Endodermal cell (in vitro differentiated cells): ENCODE results near the gene GALK2. TPM values are rescaled to one million over a fixed set of nuclear protein-coding genes. Genes with fewer than 3 reads are reported as not detected.
A peak's percentile ranks its signal among the peaks of the same experiment; 100 is the strongest.

Experiments used
- DNase-seq: peaks from one replicate; pipeline ENCODE4 v3.0.0-alpha.2; 2017
- H3K27ac ChIP-seq: 2 replicates; pipeline ENCODE4 v1.5.1; 2013; ENCODE audit warnings: mild to moderate bottlenecking, low read depth, low read length, moderate library complexity
- H3K27me3 ChIP-seq: 2 replicates; pipeline ENCODE4 v1.6.1; 2013; ENCODE audit warnings: mild to moderate bottlenecking, low read length, moderate library complexity; ENCODE audit not compliant: insufficient read depth, control insufficient read depth, poor library complexity, severe bottlenecking
- H3K36me3 ChIP-seq: 2 replicates; pipeline ENCODE4 v1.7.0; 2013; ENCODE audit warnings: mild to moderate bottlenecking, low read length, moderate library complexity; ENCODE audit not compliant: control insufficient read depth, insufficient read depth
- H3K4me1 ChIP-seq: one replicate; pipeline ENCODE4 v1.7.0; 2013; ENCODE audit warnings: low read length; ENCODE audit not compliant: control insufficient read depth, insufficient read depth
- H3K4me3 ChIP-seq: 2 replicates; pipeline ENCODE4 v1.5.1; 2013; ENCODE audit warnings: mild to moderate bottlenecking, low read length, moderate library complexity
- H3K9ac ChIP-seq: 2 replicates; pipeline ENCODE4 v1.6.1; 2013; ENCODE audit warnings: mild to moderate bottlenecking, low read length, moderate library complexity; ENCODE audit not compliant: poor library complexity, severe bottlenecking; ENCODE audit errors: extremely low read depth
- H3K9me3 ChIP-seq: 2 replicates; pipeline ENCODE4 v1.6.1; 2013; ENCODE audit warnings: mild to moderate bottlenecking, low read length, moderate library complexity; ENCODE audit not compliant: control insufficient read depth
- H3K27ac Mint-ChIP-seq: 2 replicates; pipeline ENCODE4 v1.8.0; 2020; ENCODE audit warnings: mixed read lengths
- H3K27me3 Mint-ChIP-seq: 2 replicates; pipeline ENCODE4 v1.8.0; 2021; ENCODE audit warnings: mild to moderate bottlenecking, mixed read lengths; ENCODE audit not compliant: insufficient read depth
- H3K36me3 Mint-ChIP-seq: 2 replicates; pipeline ENCODE4 v1.8.0; 2020; ENCODE audit warnings: low read depth, mixed read lengths
- H3K4me1 Mint-ChIP-seq: 2 replicates; pipeline ENCODE4 v1.8.0; 2020; ENCODE audit warnings: mixed read lengths
- H3K4me3 Mint-ChIP-seq: 2 replicates; pipeline ENCODE4 v1.8.0; 2020; ENCODE audit warnings: mild to moderate bottlenecking, moderate library complexity, mixed read lengths
- H3K9me3 Mint-ChIP-seq: 2 replicates; pipeline ENCODE4 v1.8.0; 2020; ENCODE audit warnings: mild to moderate bottlenecking, mixed read lengths
- WGBS, 2 experiments: methylation state at CpG; one replicate each; pipeline versions ENCODE4 v1.1.5 to v1.1.7; 2013; ENCODE audit warnings: missing lambda C conversion rate in 2 of 2, mixed read lengths in 1 of 2; ENCODE audit not compliant: insufficient coverage in 1 of 2, insufficient read length in 1 of 2; 5-methylcytosine and 5-hydroxymethylcytosine counted together
- total RNA-seq, 2 donors: library from RNA; stranded (reverse); fragmentation: NEBNext Ultra II Directional in 1 of 2; extraction: Animal tissue kit (Norgen Biotek cat#: 25700) in 1 of 2; gene quantifications; 2 replicates in 1 of 2; 3 replicates in 1 of 2; pipeline ENCODE4 v1.2.1, GENCODE V29; 2021
- TF ChIP-seq, protein P1 (sequence below): fragments of 200-600 bp; sonication (generic); conservative IDR thresholded peaks from 2 replicates; pipeline ENCODE4 v1.5.0; 2021; ENCODE audit warnings: antibody characterized with exemption, mild to moderate bottlenecking

Gene GALK2
- total RNA-seq, 2 donors from 2014 or later: 13.4 to 19.1 TPM

DNA sequence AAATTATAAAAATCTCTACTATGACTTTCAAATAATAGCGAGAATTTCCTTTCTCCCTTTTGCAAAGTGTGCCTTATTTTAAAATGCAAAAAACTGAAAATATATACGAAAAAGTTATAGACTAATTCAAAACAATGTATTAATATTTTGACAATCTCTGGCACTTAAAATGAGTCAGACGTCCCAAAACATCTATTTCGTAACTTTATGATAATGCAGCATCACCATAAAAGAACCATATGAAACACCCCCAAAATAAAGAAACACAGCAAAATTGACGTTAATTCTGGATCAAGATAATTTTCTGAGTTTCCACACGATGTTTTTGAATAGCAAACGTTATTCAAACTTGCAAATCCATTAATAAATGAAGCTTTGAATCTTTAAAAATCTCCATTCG lies 15.7 kb upstream of the GALK2 start:
- Mint-ChIP-seq H3K4me3 (peak overlapping the region; percentile 99), H3K27me3 (no peaks in the 10 kb centered on the region), H3K4me1 (peaks cover 14% of the 10 kb centered on the region), H3K9me3 (no peaks in the 10 kb centered on the region), H3K27ac (peak overlapping the region; percentile 98), H3K36me3 (no peaks in the 10 kb centered on the region)
- no peaks in the 10 kb centered on the region for H3K27me3 ChIP-seq
- no peaks in the 10 kb centered on the region for H3K36me3 ChIP-seq
- peak overlapping the region; percentile 85 for H3K9ac ChIP-seq
- 31 to 35% methylated on average over 5 to 8 of the region's 8 CpGs for WGBS, 2 experiments
- H3K9me3 ChIP-seq: no peaks in the 10 kb centered on the region
- TF ChIP-seq, protein P1, sequence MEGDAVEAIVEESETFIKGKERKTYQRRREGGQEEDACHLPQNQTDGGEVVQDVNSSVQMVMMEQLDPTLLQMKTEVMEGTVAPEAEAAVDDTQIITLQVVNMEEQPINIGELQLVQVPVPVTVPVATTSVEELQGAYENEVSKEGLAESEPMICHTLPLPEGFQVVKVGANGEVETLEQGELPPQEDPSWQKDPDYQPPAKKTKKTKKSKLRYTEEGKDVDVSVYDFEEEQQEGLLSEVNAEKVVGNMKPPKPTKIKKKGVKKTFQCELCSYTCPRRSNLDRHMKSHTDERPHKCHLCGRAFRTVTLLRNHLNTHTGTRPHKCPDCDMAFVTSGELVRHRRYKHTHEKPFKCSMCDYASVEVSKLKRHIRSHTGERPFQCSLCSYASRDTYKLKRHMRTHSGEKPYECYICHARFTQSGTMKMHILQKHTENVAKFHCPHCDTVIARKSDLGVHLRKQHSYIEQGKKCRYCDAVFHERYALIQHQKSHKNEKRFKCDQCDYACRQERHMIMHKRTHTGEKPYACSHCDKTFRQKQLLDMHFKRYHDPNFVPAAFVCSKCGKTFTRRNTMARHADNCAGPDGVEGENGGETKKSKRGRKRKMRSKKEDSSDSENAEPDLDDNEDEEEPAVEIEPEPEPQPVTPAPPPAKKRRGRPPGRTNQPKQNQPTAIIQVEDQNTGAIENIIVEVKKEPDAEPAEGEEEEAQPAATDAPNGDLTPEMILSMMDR: no peak
- no peak overlapping the region for H3K27ac ChIP-seq
- H3K4me3 ChIP-seq: peak overlapping the region; percentile 99
- DNase-seq: no peak
- no peaks in the 10 kb centered on the region for H3K4me1 ChIP-seq

DNA sequence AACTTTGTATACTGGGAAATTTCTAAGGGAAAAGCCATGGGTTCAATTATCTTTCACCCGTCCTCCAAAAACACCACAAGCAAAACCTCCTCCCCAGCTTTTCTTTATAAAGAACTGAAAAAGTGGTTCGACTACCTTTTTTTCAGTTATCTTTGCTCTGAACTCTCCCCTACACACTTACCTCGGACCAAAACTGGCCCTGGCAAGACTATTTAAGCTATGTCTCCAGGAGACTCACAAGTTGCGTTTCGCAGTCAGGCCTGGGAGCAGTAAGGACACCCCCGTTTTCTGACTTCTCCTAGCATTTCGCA lies 15.3 kb upstream of the GALK2 start:
- Histone ChIP-seq H3K9me3 (no peaks in the 10 kb centered on the region), H3K27ac (peak overlapping the region; percentile 34), H3K4me1 (no peaks in the 10 kb centered on the region), H3K9ac (peak overlapping the region; percentile 85), H3K4me3 (peak overlapping the region; percentile 99), H3K27me3 (no peaks in the 10 kb centered on the region), H3K36me3 (no peaks in the 10 kb centered on the region)
- WGBS, 2 experiments: 0% methylated on average over 4 to 7 of the region's 7 CpGs
- Mint-ChIP-seq H3K9me3 (no peaks in the 10 kb centered on the region), H3K36me3 (no peaks in the 10 kb centered on the region), H3K27me3 (no peaks in the 10 kb centered on the region), H3K4me3 (peak overlapping the region; percentile 99), H3K27ac (peak overlapping the region; percentile 98), H3K4me1 (peaks cover 14% of the 10 kb centered on the region)
- DNase-seq: no peak
- TF ChIP-seq, protein P1: no peak

DNA sequence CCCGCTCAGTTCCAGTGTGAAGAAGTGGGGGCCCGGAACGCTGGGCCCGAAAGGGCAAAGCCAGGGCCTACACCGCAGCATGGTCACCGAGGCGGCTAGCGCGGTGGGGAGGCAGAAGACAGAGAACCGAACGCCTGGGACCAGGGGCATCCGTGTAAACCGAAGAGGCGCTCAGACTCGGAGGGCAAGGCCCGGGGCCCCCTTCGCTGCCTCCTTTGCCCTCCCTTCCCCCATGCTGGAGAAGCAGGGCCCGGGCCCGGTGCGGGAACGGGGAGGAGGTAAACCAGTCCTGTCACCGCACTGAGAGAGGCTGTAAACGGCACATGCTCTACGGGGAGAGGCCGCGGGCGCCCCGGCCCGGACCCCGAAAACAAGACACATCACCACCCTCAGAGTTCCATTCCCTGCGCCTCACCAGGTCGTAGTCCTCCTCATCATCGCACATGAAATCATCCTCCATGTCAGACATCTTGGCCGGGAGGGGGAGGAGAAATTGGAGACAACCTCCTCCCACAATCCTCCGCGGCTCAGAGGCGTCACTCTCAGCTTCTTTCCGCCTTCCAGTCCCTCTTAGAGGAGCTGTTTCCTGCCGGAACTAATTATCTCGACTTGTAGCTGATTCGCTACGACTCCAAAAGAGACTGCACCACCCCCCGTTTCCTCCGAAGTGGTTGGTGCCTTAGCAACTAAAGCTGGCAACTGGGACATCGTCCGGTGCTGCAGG lies 14.8 kb upstream of the GALK2 start, which contains the start of gene COPS2:
COPS2 (minus strand) TSS at position 490 of the 724 bp plus-strand sequence; CDS start at position 469, 21 bp downstream.
- peak within 1 kb of the TSS; percentile 99 for H3K4me3 ChIP-seq
- TF ChIP-seq, protein P1: no peak
- no peaks in the 10 kb centered on the region for H3K36me3 Mint-ChIP-seq
- no peaks in the 10 kb centered on the region for H3K27me3 ChIP-seq
- H3K4me1 ChIP-seq: no peaks in the 10 kb centered on the region
- H3K27me3 Mint-ChIP-seq: no peaks in the 10 kb centered on the region
- H3K9me3 Mint-ChIP-seq: no peaks in the 10 kb centered on the region
- DNase-seq: peak; percentile 98
- peak within 1 kb of the TSS; percentile 99 for H3K4me3 Mint-ChIP-seq
- WGBS, 2 experiments: 0 to 2% methylated on average over 7 to 45 of the region's 46 CpGs
- H3K36me3 ChIP-seq: no peaks in the 10 kb centered on the region
- H3K9me3 ChIP-seq: no peaks in the 10 kb centered on the region
- H3K4me1 Mint-ChIP-seq: peaks cover 14% of the 10 kb centered on the region
- peak within 1 kb of the TSS; percentile 98 for H3K27ac Mint-ChIP-seq
- peak within 1 kb of the TSS; percentile 85 for H3K9ac ChIP-seq
- peak within 1 kb of the TSS; percentile 34 for H3K27ac ChIP-seq
